ENCODE data around the gene MTA3. TPM values are rescaled to one million over a fixed set of nuclear protein-coding genes. Genes with fewer than 3 reads are reported as not detected.
"Not testable (repeated sequence)": the region's sequence is repeated elsewhere in the genome, so short reads cannot be mapped to it uniquely, and the experiment has no call there.

Gene MTA3
- total RNA-seq, 3 donors from 2014 or later = 31.4 to 58.0 (median 49.2) TPM

DNA sequence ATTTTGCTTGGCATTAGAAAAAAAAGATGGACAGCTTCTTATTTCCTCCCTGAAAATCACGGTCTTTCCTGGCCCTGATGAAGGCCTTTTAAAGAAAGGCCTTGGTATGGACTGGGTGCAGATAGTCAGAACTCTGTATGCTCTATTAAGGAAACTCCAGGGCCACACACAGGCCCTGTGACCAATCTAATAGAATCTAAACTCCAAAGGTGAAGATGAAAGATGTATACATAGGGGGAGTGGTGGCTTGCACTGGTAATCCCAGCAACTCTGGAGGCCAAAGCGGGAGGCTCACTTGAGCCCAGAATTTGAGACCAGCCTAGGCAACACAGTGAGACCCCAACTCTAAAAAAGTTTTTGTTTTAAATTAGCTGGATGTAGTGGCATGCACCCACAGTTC, 158.2 kb downstream of the MTA3 start:
- H3K4me3 ChIP-seq = no peak overlapping the region
- peaks cover 0 to 7% of the 10 kb centered on the region in 2 donors for H3K9me3 ChIP-seq
- H3K27me3 ChIP-seq = no peaks in the 10 kb centered on the region
- H3K36me3 ChIP-seq = no peaks in the 10 kb centered on the region
- no peaks in the 10 kb centered on the region for H3K4me1 ChIP-seq
- no peak for DNase-seq (ENCODE audit: low spot score in 2 of 2)
- TF ChIP-seq POLR2AphosphoS5 (IDR thresholded peaks at IDR 0.05) = no peak
- TF ChIP-seq POLR2A (IDR thresholded peaks at IDR 0.05) = no peak
- TF ChIP-seq, protein P1, sequence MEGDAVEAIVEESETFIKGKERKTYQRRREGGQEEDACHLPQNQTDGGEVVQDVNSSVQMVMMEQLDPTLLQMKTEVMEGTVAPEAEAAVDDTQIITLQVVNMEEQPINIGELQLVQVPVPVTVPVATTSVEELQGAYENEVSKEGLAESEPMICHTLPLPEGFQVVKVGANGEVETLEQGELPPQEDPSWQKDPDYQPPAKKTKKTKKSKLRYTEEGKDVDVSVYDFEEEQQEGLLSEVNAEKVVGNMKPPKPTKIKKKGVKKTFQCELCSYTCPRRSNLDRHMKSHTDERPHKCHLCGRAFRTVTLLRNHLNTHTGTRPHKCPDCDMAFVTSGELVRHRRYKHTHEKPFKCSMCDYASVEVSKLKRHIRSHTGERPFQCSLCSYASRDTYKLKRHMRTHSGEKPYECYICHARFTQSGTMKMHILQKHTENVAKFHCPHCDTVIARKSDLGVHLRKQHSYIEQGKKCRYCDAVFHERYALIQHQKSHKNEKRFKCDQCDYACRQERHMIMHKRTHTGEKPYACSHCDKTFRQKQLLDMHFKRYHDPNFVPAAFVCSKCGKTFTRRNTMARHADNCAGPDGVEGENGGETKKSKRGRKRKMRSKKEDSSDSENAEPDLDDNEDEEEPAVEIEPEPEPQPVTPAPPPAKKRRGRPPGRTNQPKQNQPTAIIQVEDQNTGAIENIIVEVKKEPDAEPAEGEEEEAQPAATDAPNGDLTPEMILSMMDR (IDR thresholded peaks at IDR 0.05) = no peak
- intact Hi-C loops (cut with DNase I; ENCODE audit: low total_unique reads) = no loop called here
- H3K27ac ChIP-seq = no peak overlapping the region

DNA sequence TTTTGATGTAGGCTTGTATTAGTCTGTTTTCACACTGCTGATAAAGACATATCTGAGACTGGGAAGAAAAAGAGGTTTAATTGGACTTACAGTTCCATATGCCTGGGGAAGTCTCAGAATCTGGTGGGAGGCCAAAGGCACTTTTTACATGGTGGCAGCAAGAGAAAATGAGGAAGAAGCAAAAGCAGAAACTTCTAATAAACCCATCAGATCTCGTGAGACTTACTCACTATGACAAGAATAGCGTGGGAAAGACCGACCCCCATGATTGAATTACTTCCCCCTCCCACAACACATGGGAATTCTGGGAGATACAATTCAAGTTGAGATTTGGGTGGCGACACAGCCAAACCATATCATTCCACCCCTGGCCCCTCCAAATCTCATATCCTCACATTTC, 162.9 kb downstream of the MTA3 start:
- H3K4me1 ChIP-seq; DNase-seq (ENCODE audit: low spot score in 2 of 2); H3K9me3 ChIP-seq; intact Hi-C loops (cut with DNase I; ENCODE audit: low total_unique reads); H3K4me3 ChIP-seq; H3K27me3 ChIP-seq; H3K36me3 ChIP-seq; H3K27ac ChIP-seq: not testable (repeated sequence)

DNA sequence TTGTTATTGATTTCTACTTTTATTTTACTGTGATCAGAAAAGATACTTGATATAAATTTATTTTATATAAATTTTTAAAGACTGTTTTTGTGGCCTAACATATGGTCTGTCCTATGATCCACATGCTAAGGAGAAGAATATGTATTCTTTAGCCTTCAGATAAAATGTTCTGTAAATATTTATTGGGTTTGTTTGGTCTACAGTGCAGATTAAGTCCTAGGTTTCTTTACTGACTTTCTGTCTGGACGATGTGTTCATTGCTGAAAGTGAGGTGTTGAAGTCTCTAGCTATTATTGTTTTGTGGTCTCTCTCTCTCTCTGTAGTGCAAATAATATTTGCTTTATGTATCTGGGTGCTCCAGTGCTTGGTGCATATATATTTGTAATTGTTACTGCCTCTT, 165.4 kb downstream of the MTA3 start:
- DNase-seq (ENCODE audit: low spot score in 2 of 2) = no peak
- no peak overlapping the region for H3K27ac ChIP-seq
- intact Hi-C loops (cut with DNase I; ENCODE audit: low total_unique reads) = no loop called here
- peaks cover 0 to 7% of the 10 kb centered on the region in 2 donors for H3K9me3 ChIP-seq
- H3K27me3 ChIP-seq = no peaks in the 10 kb centered on the region
- H3K4me1 ChIP-seq = no peaks in the 10 kb centered on the region
- H3K4me3 ChIP-seq = no peak overlapping the region
- no peaks in the 10 kb centered on the region for H3K36me3 ChIP-seq
- TF ChIP-seq POLR2AphosphoS5 (IDR thresholded peaks at IDR 0.05) = no peak
- TF ChIP-seq, protein P1 (IDR thresholded peaks at IDR 0.05) = no peak
- no peak for TF ChIP-seq POLR2A (IDR thresholded peaks at IDR 0.05)

DNA sequence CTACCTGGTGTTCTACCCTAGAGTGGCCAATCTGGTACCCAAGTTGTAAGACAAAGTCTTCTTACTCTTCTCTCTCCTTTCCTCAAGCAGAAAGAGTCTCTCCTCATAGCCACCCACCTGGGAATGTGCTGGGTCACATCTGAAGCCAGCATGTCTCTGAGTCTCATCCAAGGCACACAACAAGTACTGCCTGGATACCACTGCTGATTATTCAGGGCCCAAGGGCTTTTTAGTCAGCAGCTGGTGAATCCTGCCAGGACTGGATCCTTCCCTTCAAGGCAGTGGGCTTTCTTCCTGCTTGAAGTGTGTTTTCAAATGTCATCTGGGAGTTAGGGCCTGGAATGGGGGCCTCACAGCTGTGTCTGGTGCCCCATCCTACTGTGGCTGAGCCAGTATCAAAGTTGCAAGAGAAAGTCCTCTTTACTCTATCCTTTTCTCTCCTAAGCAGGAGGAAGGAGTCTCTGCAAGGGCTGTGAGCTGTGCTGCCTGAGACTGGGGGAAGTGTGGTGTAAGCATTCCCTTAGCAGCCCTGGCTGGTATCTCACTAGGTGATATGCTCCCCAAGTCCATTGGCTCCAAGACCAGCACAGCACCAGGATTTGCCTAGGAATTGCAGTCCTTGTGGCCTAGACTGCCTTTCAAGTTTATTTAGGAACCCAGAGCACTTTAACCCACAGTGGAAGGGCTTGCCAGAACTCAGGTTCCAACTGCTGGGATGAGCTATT, 168.3 kb downstream of the MTA3 start:
- Histone ChIP-seq H3K4me3 (no peak overlapping the region), H3K27me3 (no peaks in the 10 kb centered on the region), H3K27ac (no peak overlapping the region), H3K36me3 (no peaks in the 10 kb centered on the region), H3K9me3 (no peaks in the 10 kb centered on the region), H3K4me1 (no peaks in the 10 kb centered on the region)
- DNase-seq (ENCODE audit: low spot score in 2 of 2) = no peak
- intact Hi-C loops (cut with DNase I; ENCODE audit: low total_unique reads) = no loop called here
- TF ChIP-seq, protein P1 (IDR thresholded peaks at IDR 0.05) = no peak
- TF ChIP-seq POLR2AphosphoS5 (IDR thresholded peaks at IDR 0.05) = no peak
- TF ChIP-seq POLR2A (IDR thresholded peaks at IDR 0.05) = no peak

DNA sequence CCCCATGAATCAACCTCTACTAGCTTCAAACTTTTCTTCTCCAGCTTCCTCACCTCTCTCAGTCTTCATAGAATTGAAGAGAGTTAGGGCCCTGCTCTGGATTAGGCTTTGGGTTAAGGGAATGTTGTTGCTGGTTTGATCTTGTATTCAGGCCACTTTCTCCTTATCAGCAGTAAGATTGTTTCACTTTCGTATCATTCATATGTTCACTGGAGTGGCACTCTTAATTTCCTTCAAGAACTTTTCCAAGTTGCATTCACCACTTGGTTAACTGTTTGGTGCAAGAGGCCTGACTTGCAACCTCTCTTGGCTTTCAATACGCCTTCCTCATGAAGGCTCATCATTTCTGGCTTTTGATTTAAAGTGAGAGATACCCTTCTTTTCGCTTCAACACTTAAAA, 172.7 kb downstream of the MTA3 start:
- Histone ChIP-seq H3K4me3 (no peak overlapping the region), H3K4me1 (no peaks in the 10 kb centered on the region), H3K27ac (no peak overlapping the region), H3K9me3 (no peaks in the 10 kb centered on the region), H3K36me3 (no peaks in the 10 kb centered on the region), H3K27me3 (no peaks in the 10 kb centered on the region)
- no peak for DNase-seq (ENCODE audit: low spot score in 2 of 2)
- TF ChIP-seq POLR2A (IDR thresholded peaks at IDR 0.05) = no peak
- intact Hi-C loops (cut with DNase I; ENCODE audit: low total_unique reads) = loop anchor here (5.0 kb wide), 1 partner anchor 329 kb away; no protein-coding TSS in a partner anchor

DNA sequence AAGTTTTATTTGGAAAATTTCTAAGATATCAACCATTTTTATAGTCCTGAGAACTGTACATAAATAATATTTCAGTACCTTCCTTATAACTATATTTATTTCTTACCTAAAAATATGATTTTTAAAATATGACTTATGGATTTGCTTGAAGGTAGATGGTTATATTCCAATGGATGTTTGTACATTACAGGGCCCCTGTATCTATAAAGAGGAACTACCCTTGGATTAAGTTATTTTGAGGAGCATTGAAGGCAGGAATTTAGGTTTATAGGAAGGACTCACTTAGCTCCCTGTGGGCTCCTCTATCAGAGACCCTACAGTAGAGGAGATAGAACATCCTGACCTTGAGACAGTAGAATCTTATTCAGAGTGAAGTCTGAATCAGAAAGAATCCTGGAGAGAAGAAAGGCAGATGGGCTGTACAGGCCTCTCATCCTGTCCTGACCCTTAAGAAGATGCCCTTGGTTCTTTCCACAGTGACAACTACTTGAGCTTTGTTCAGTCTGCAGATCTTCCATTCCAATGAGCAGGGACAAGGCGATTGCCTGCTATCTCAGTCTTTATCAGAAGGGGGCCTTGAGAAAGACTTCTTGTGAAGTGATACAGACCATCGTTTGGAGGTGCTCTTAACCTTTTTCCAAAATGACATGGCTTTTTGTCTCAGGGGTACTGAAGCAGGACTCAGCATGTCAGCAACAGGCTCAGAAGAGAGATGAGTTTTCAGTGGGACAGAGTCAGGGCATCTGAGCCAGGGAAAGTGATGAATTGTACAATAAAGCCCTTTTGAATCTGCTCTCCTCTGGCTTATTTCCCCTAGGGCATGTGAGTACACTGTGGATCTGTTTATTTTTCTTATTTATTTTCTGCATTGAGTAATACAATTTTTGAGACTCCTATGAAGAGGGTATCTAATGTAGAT, 174.6 kb downstream of the MTA3 start:
- H3K9me3 ChIP-seq = no peaks in the 10 kb centered on the region
- intact Hi-C loops (cut with DNase I; ENCODE audit: low total_unique reads) = loop anchor here (5.0 kb wide), 1 partner anchor 331 kb away; no protein-coding TSS in a partner anchor

More for the DNA sequence above, 174.6 kb downstream of the MTA3 start:
- Histone ChIP-seq H3K36me3 (no peaks in the 10 kb centered on the region), H3K4me3 (no peak overlapping the region), H3K4me1 (no peaks in the 10 kb centered on the region), H3K27me3 (no peaks in the 10 kb centered on the region), H3K27ac (no peak overlapping the region)
- TF ChIP-seq, protein P1 (IDR thresholded peaks at IDR 0.05) = no peak
- TF ChIP-seq POLR2AphosphoS5 (IDR thresholded peaks at IDR 0.05) (no peak), POLR2A (IDR thresholded peaks at IDR 0.05) (no peak)
- no peak for DNase-seq (ENCODE audit: low spot score in 2 of 2)

Data from breast epithelium (tissue), 4 donors.